HG03469 (cell line): ENCODE measurements around the gene LRRC71.

ENCODE experiments used
- ATAC-seq: cut with Tn5 transposase; IDR thresholded peaks from one replicate; pipeline ENCODE4 v1.9.1; 2021; ENCODE audit warnings: mild to moderate bottlenecking, moderate library complexity, moderate number of reproducible peaks; ENCODE audit not compliant: unreplicated experiment

Gene LRRC71

DNA sequence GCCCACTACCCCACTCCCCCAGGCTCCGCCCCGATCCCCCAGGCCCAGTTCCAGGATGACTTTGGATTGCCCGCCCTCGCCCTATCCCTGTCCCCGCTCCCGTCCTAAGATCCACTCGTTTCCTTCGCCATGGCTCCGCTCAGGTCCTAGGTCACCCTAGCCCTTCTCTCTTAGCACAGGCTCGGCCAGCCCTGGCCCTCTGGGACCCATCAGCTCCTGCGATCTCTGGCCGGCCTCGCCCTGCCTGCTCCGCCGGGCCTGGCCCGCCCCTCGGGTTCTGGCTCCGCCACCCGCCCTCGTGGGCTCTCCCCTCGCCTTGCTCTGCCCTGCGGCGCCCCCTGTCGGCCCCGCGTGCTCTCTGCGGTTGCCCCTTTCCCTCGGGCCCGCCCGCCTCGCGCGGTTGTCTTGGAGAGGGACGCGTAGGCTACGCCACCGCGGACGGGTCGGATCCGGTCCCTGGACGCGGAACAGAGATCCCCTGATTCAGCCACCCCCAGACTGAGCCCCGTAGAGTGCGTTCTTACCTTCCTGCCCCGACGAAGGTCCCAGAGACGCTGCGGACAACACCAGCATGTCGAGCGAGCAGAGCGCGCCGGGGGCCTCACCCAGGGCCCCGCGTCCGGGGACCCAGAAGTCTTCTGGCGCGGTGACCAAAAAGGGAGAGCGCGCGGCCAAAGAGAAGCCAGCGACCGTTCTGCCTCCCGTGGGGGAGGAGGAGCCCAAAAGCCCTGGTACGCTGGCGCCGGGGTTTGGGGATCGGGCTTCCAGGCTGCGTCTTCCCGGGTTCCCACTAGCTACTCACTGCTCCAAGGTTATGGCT lies at the start of gene LRRC71:
TSS of gene LRRC71 (plus strand) at position 400 of the 820 bp plus-strand sequence. CDS start at position 572, 172 bp downstream.
- no peak for ATAC-seq

DNA sequence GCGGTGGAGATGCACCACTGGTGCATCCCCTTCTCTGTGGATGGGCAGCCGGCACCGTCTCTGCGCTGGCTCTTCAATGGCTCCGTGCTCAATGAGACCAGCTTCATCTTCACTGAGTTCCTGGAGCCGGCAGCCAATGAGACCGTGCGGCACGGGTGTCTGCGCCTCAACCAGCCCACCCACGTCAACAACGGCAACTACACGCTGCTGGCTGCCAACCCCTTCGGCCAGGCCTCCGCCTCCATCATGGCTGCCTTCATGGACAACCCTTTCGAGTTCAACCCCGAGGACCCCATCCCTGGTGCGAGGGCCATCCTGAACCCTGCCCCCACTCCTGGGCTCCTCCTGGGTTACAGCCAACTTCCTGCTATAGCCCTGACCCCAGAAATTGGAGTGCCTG lies 46.8 kb upstream of the LRRC71 start:
- no peak for ATAC-seq

DNA sequence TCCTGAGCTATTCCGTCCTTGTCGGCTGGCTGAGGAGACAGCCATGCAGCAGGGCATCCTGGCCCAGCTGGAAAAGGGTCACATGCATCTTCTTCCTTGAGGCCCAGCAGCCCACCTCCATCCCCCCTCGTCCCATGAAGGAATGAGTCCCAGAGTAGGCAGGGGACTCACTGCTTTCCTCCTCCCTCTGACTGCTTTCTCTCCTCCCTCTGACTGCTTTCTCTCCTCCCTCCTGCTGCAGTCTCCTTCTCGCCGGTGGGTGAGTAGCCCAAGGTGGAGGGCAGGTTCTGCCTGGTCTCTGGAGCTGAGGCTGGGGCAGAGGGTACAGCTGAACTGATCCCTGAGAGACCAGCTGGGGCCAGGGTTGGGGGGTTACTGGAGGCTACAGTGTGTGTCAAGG lies 46.3 kb upstream of the LRRC71 start:
- no peak for ATAC-seq

DNA sequence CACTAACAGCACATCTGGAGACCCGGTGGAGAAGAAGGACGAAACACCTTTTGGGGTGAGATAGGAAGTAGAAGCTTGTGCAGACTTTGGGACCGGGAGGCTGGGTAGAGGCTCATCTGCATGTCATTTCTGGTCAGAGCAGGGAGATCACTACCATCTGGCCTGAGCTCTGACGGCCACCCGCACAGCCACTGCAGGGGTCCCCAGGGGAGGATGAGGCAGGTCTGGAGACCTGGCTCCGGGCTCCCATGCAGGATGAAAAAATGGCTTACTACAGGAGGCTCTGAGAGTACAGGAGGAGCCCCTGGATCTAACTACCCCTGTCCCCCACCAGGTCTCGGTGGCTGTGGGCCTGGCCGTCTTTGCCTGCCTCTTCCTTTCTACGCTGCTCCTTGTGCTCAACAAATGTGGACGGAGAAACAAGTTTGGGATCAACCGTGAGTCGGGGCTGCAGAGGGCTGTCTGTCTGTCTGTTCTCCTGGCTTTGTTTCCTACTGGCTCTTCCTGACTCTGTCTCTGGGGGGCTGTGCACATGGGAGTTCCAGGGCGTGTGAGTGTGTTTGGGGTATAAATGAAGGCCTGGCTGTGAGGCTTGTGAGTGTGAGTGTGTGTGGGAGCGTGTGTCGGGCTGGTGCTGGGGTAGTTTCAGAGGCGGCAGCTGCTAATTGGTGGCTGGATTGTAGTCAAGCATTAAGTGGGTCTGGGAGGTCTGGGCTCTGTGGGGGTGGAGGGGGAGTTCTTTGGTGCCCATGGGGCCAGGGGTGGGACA lies 45.7 kb upstream of the LRRC71 start:
- ATAC-seq = no peak

DNA sequence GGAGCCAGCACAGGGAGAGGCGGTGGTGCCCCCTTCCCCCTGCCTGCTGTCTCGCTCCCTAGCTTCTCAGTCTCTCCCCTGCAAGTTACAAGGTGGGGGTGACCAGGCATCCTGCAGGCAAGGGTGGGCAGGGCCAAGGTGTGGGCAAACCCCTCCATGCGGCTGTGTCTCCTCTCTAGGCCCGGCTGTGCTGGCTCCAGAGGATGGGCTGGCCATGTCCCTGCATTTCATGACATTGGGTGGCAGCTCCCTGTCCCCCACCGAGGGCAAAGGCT lies 45.2 kb upstream of the LRRC71 start:
- ATAC-seq = no peak

DNA sequence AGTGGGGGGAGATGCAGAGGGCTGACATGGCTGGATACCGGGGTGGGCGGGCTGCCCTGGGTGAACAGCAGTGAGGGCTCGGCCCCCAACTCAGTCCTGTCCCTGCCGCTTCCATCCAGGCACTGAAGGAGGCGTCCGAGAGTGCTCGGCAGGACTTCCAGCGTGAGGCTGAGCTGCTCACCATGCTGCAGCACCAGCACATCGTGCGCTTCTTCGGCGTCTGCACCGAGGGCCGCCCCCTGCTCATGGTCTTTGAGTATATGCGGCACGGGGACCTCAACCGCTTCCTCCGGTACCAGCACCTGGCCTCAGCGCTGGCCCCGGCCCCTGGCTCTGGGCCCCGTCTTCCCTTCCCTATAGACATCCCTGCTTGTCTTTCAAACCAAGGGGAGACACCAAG lies 44.2 kb upstream of the LRRC71 start:
- ATAC-seq = no peak

DNA sequence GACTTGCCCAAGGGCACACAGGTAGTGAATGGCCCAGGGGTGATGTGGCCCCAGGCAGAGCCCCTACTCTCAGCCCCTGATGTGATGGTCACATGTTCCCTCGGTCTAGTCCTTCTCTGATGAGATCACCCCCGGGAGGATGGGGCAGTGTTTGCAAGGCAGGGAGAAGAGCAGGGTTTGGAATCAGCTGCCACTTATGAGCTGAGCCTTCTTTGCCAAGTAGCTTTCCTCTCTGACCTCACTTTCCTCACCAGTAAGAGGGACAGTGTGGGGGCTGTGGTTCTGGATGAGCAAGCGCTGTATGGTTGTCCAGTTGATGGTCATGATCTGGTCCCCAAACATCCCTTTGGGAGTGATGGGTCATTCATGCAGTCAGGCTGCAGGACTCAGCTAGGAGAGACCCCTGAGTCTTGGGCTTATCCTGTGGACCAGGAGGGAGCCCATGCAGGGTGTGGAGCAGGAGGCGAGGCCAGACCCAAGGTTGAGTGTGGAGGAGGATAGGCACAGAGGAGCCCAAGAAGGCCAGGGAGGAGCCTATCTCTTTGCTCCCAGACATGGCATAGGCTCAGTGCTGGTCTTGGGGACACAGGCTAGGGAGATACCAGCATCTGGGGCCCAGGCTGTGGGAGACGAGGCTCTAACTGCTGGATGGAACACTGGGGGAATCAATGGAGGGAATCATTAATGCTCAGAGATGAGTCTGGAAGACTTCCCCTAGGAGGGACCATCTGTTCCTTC lies 42.8 kb upstream of the LRRC71 start:
- ATAC-seq = no peak

DNA sequence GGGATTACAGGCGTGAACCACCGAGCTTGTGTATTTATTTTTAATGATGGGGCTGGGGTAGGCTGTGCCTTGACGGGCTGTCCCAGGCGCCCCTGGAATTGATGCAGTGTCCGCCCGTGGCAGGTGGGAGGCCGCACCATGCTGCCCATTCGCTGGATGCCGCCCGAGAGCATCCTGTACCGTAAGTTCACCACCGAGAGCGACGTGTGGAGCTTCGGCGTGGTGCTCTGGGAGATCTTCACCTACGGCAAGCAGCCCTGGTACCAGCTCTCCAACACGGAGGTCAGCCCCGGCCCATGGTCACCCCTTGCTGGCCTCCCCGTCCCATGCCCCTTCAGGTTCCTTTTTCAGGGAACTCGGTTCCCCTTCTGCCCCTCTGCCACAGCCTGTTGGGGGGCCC lies 40.6 kb upstream of the LRRC71 start:
- no peak for ATAC-seq

DNA sequence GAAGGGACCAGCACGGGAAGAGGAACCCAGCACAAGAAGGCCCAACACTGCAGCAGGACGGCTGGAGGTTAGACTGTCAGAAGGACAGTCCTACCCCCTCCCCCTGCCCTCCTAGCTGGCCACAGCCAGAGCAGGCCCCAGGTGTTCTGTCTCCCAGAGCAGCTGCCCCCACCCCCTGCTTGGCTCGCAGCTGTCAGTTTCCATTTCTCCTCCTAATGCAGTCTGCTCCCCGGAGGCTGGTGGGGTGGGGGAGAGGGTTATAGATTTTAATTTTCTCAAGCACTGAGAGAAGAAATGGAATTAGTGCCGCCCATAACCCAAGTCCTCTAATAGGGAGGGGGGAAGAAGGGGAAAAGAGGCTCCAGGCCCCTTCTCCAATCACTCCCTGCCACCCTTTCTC lies 40.0 kb upstream of the LRRC71 start:
- no peak for ATAC-seq

DNA sequence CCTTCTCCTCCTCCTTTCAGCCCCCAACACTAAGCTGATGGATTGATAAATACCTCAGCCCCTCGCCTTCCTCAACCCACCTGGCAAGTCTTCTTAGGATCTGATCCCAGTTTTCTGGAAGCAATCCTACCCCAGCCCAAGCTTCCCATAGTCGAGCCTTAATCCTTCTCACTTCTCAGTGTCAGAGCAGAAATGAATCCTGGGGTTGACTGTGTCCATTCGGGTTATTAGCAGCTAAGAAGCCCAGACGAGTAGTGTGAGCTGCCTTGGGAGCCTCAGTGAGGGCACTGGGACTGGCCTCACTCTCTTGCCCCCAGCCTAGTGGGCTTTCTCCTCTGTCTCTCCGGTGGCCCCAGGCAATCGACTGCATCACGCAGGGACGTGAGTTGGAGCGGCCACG lies 39.3 kb upstream of the LRRC71 start:
- no peak for ATAC-seq

DNA sequence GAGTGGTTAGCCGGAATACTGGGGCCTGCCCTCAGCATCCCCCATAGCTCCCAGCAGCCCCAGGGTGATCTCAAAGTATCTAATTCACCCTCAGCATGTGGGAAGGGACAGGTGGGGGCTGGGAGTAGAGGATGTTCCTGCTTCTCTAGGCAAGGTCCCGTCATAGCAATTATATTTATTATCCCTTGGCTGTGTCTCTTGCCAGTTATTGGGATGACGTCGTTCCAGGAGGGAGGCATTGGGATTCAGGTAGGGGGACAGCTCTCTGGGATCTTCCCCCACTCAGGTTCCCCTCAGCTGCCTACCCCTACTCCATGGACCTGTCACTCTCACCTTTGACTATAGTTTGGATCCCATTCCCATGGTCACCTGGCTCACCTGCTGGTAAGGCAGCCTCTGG lies 38.8 kb upstream of the LRRC71 start:
- ATAC-seq = no peak

DNA sequence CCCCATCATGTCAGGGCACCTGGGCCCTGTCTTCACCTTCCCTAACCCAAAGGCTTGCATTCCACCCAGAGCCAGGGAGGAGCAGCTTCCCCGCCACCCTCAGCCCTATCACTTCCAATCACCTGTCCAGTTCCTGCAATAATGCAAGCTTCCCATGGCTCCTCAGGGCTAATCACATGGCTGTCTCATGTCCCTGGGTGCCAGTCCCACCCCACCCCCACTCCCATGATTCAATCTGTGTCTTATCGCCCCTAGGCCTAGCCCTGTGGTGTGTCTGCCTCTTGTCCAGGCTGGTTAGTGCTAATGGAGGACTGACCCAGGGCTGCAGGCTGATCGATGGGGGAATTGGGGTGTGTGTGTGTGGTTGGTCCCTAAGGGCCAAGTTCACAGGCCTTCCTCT lies 37.9 kb upstream of the LRRC71 start:
- no peak for ATAC-seq

DNA sequence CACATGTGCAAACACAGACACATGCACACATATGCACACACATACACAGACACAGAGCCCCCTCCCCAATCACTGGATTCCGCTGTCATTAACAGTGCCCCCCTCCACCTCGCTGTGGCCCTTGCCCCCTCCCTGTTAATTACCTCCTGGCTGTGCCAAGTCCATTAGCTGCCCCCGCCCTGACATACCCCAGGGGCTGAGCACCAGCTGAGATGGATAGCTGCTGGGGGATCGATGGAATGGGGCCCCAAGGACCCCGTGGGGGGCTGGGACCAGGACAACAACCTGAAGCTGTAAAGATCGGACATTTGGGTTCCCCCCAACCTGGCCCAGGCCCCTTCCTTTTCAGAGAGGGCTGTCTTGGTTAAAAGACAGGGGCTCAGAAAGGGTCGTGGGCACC lies 36.5 kb upstream of the LRRC71 start:
- ATAC-seq = no peak

DNA sequence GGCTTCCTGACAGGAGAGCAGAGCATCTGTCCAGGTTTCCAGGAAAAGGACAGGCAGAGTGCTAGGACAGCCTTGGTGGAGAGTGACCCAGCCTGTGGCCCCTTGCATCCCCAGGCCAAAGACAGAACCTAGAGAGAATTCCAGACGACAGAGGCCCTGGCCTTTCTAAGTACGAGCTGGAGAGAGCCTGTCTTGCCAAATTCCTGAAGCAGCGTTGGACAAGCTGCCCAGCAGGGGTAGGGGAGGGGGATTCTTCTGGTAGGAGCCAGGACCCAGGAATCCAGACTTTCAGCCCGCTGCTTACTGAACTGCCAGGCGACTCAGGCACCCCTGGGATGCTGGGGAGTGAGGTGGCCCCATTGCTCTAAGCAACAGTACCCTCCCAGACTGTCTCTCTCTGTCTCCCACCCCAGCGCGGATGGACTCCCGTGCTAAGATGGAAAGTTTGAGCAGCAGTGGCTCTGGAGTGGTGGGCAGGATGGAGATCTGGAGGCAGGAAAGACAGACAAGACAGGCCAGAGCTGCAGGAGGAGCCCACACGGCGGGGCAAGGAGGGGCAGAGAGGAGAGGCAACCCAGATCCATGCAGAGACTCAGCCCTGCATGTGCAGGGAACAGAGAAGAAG lies 35.8 kb upstream of the LRRC71 start:
- ATAC-seq = no peak

DNA sequence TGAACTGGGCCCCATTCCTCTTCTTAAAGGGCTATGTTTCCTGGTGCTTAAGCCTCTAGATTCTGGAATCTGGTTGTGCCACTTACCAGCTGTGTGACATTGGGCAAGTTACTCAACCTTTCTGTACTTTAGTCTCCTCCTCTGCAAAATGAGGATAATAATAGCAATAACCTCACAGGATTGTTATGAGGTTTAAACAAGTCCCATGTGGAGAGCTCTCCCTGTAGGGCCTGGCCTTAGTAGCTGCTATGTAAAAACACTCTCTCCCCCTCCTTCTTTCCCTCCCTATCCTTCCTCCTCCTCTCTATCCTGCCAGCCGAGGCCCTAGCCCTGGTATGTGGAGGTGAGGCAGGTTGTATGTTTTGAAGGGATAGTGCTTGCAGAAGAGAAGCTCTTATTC lies 35.1 kb upstream of the LRRC71 start:
- ATAC-seq = no peak

DNA sequence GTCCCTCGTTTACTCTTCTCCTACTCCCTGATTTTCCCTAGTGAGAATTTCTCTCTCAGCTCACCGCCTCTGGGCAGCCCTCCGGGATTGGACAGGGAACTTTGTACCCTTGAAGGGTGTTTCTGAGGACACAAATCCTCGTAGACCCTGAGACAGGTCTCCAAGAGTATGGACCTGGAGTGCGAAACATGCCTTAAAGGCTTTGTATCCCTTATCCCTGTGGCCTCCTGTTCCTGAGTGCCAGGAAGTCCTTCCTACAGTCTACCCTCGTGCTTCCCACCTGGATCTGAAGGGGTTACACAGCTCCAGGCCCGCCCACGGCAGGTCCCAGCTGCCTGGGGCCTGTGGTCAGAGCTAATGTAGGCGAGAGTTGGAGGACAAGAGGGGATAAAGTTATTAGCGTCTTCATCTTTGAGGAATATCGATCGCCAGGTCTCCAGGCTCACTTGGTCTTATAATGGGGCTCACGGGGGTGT lies 34.5 kb upstream of the LRRC71 start:
- ATAC-seq = no peak

DNA sequence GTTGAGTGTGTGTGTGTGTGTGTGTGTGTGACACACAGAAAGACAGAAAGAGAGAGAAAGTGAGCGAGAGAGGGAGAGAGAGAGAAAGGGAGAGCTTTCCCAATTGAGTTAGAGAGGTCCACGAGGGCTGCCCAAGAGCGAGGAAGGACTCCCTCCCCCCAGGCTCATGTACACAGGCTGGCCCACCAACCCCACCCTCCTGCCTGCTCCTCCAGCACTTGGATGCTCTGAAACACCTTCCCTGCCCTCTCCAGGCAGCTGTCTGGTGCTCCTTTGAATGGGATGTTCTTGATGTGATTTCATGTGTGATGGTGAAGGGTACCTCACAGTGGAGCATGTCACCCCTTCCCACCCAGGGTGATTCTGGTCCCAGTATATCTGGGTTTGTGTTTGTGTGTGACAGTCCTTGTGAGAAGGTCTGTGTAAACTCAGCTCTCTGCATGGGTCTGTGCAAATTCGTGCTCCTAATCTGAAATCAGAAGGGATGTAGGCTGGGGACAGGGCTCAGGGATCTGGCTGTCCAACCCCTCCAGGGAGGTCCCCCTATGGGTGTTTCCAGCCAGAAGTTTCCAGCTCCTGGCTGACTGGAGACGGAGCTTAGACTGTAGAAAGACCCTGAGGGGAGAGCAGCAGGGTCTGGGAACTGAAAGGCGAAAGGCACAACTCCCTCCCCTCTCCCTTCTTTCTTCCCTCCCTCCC lies 33.7 kb upstream of the LRRC71 start:
- no peak for ATAC-seq

DNA sequence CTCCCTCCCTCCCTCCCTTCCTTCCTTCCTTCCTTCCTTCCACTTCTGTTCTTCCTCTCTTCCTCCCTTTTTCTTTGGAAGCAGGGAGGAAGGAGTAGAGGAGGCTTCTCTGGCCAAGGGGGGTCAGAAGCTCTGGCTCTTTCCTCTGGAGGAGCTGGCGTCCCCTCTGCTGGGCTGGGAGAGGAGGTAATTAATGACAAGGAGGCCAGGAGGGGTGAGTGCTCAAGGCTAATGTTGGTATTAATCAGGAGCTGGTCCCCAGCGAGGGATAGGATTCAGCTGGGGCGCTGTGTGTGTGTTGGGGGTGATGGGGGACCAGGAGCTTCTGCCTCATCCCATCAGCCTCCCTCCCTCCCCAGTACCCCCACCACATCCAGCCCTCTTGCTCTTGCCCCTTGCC lies 33.1 kb upstream of the LRRC71 start:
- ATAC-seq = no peak

DNA sequence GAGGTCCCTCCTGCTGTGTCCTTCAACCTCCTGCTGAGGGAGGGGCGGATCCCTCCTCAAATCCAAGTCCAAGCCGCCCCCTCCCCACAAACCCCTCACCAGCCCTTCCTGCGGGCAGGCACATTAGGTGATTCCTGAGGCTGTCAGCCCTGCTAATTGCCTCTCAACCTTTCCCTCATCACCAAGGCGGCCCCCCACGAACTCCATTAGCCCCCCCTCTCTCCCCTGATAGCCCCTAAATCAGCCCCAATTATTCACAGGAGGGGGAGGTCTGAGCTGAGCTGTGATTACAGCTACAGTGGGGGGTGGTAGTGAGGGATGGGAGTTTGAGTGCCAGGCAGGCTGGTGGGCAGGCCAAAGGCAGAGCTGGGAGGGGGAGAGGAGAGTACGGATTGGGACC lies 32.7 kb upstream of the LRRC71 start:
- no peak for ATAC-seq

DNA sequence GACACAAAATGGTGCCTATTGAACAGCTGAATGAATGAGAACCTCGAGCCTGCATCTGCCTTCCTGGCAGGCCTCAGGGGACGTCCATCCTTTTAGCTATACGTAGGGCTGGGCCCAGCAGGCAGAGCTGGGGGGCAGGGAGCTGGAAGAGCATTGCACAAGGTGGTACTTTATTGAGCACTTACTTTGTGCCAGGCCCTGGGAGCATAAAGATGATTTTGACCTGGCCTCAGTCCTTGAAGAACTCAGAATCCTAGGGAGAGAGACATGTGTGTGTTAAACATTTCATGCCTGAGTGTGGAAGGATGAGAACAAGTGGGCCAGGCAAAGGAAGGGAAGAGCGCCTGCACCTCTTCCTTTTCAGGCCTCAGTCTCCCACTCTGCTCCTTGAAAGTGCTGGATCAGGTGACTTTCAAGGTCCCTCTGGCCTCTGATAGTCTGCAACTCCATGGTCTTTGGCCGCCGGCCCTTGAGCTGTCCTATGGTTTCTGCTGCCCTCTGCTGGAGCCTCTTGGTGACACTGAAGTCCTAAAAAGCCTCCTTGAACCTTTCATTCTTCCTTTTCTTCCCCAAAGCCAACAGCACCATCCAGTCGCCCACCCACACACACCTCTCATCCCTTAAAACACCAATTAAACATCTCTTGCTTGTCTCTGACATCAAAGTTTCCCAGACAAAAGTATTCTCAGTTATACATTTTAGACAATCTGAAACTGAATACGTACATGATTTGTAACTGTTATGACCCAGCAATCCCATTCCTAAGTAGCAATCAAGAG lies 30.4 kb upstream of the LRRC71 start:
- ATAC-seq = no peak
